ENCODE data around the gene ITPRID1. TPM values are rescaled to one million over a fixed set of nuclear protein-coding genes. Genes with fewer than 3 reads are reported as not detected.

The ITPRID1 gene
- total and polyA plus RNA-seq, 10 of the 15 experiments (the other 5 are each of a cell fraction or from before 2014, with no cell fraction given) = 0.06 TPM; not detected in 9

DNA sequence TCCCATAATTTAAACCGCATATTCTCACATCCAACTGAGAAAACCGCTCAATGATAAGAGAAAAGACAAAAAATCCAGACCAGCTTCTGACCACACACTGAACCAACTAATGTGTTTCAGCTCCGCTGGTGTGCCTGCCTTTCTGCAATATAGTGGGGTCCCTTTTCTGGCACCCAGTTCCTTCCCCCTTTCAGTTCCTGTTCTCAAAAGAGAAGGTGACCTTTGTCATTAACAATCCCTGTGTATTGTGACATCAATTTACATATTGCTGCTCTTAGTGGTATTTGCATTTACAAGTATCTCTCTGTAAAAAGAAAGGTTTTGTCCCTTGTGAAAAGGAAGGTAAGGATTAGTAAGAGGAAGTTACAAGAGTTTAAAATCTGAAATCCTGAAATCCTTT, 174.5 kb downstream of the ITPRID1 start (continued):
- TF ChIP-seq, protein P1, sequence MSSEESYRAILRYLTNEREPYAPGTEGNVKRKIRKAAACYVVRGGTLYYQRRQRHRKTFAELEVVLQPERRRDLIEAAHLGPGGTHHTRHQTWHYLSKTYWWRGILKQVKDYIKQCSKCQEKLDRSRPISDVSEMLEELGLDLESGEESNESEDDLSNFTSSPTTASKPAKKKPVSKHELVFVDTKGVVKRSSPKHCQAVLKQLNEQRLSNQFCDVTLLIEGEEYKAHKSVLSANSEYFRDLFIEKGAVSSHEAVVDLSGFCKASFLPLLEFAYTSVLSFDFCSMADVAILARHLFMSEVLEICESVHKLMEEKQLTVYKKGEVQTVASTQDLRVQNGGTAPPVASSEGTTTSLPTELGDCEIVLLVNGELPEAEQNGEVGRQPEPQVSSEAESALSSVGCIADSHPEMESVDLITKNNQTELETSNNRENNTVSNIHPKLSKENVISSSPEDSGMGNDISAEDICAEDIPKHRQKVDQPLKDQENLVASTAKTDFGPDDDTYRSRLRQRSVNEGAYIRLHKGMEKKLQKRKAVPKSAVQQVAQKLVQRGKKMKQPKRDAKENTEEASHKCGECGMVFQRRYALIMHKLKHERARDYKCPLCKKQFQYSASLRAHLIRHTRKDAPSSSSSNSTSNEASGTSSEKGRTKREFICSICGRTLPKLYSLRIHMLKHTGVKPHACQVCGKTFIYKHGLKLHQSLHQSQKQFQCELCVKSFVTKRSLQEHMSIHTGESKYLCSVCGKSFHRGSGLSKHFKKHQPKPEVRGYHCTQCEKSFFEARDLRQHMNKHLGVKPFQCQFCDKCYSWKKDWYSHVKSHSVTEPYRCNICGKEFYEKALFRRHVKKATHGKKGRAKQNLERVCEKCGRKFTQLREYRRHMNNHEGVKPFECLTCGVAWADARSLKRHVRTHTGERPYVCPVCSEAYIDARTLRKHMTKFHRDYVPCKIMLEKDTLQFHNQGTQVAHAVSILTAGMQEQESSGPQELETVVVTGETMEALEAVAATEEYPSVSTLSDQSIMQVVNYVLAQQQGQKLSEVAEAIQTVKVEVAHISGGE (CRISPR knock-in tag; IDR thresholded peaks at IDR 0.05) = no peak
- TF ChIP-seq ASH2L (IDR thresholded peaks at IDR 0.05; ENCODE audit: borderline replicate concordance, low read depth) (no peak), CHD2 (IDR thresholded peaks at IDR 0.05; ENCODE audit: borderline replicate concordance, low read depth, low read length) (no peak), EED (IDR thresholded peaks at IDR 0.05; ENCODE audit: low read depth) (no peak), IRF4 (IDR thresholded peaks at IDR 0.05; ENCODE audit: low read depth, low read length) (0 out of 2 replicates have a peak, but pooled peaks have one; percentile 25), ZZZ3 (IDR thresholded peaks at IDR 0.05; ENCODE audit: control insufficient read depth, insufficient read length, low read depth) (no peak), BHLHE40 (IDR thresholded peaks at IDR 0.05; ENCODE audit: borderline replicate concordance in 1 of 2, low read depth in 2 of 2, low read length in 1 of 2) (peak in 1 of 2 experiments; percentile 56; a peak in 1 of 4 replicates), MEF2B (IDR thresholded peaks at IDR 0.05; ENCODE audit: partially characterized antibody, poor library complexity, severe bottlenecking) (peak; percentile 47), KAT2A (conservative IDR thresholded peaks at IDR 0.05; ENCODE audit: control insufficient read depth, low read depth, low read length) (no peak), DPF2 (IDR thresholded peaks at IDR 0.05) (peak; percentile 82), CEBPB (IDR thresholded peaks at IDR 0.05; ENCODE audit: borderline replicate concordance in 1 of 2, low read depth in 2 of 2, low read length in 2 of 2) (no peak), STAT3 (IDR thresholded peaks at IDR 0.05; ENCODE audit: low read depth, low read length) (no peak), ZNF217 (IDR thresholded peaks at IDR 0.05) (no peak)
- TF ChIP-seq, protein P2, sequence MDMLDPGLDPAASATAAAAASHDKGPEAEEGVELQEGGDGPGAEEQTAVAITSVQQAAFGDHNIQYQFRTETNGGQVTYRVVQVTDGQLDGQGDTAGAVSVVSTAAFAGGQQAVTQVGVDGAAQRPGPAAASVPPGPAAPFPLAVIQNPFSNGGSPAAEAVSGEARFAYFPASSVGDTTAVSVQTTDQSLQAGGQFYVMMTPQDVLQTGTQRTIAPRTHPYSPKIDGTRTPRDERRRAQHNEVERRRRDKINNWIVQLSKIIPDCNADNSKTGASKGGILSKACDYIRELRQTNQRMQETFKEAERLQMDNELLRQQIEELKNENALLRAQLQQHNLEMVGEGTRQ (IDR thresholded peaks at IDR 0.05; ENCODE audit: borderline replicate concordance, low read depth, low read length) = no peak
- TF ChIP-seq, protein P3, sequence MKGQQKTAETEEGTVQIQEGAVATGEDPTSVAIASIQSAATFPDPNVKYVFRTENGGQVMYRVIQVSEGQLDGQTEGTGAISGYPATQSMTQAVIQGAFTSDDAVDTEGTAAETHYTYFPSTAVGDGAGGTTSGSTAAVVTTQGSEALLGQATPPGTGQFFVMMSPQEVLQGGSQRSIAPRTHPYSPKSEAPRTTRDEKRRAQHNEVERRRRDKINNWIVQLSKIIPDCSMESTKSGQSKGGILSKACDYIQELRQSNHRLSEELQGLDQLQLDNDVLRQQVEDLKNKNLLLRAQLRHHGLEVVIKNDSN (IDR thresholded peaks at IDR 0.05; ENCODE audit: borderline replicate concordance, extremely low read length, insufficient read depth, low read depth, low read length) = no peak
- TF ChIP-seq, protein P4, sequence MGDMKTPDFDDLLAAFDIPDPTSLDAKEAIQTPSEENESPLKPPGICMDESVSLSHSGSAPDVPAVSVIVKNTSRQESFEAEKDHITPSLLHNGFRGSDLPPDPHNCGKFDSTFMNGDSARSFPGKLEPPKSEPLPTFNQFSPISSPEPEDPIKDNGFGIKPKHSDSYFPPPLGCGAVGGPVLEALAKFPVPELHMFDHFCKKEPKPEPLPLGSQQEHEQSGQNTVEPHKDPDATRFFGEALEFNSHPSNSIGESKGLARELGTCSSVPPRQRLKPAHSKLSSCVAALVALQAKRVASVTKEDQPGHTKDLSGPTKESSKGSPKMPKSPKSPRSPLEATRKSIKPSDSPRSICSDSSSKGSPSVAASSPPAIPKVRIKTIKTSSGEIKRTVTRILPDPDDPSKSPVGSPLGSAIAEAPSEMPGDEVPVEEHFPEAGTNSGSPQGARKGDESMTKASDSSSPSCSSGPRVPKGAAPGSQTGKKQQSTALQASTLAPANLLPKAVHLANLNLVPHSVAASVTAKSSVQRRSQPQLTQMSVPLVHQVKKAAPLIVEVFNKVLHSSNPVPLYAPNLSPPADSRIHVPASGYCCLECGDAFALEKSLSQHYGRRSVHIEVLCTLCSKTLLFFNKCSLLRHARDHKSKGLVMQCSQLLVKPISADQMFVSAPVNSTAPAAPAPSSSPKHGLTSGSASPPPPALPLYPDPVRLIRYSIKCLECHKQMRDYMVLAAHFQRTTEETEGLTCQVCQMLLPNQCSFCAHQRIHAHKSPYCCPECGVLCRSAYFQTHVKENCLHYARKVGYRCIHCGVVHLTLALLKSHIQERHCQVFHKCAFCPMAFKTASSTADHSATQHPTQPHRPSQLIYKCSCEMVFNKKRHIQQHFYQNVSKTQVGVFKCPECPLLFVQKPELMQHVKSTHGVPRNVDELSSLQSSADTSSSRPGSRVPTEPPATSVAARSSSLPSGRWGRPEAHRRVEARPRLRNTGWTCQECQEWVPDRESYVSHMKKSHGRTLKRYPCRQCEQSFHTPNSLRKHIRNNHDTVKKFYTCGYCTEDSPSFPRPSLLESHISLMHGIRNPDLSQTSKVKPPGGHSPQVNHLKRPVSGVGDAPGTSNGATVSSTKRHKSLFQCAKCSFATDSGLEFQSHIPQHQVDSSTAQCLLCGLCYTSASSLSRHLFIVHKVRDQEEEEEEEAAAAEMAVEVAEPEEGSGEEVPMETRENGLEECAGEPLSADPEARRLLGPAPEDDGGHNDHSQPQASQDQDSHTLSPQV (IDR thresholded peaks at IDR 0.05) = no peak
- TF ChIP-seq, protein P5, sequence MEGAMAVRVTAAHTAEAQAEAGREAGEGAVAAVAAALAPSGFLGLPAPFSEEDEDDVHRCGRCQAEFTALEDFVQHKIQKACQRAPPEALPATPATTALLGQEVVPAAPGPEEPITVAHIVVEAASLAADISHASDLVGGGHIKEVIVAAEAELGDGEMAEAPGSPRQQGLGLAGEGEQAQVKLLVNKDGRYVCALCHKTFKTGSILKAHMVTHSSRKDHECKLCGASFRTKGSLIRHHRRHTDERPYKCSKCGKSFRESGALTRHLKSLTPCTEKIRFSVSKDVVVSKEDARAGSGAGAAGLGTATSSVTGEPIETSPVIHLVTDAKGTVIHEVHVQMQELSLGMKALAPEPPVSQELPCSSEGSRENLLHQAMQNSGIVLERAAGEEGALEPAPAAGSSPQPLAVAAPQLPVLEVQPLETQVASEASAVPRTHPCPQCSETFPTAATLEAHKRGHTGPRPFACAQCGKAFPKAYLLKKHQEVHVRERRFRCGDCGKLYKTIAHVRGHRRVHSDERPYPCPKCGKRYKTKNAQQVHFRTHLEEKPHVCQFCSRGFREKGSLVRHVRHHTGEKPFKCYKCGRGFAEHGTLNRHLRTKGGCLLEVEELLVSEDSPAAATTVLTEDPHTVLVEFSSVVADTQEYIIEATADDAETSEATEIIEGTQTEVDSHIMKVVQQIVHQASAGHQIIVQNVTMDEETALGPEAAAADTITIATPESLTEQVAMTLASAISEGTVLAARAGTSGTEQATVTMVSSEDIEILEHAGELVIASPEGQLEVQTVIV (IDR thresholded peaks at IDR 0.05; ENCODE audit: borderline replicate concordance, partially characterized antibody) = no peak
